HepG2 (cell line): ENCODE data around the gene F7. TPM values are rescaled to one million over a fixed set of nuclear protein-coding genes. Genes with fewer than 3 reads are reported as not detected.

Experiments
- AHR ChIP-seq: IDR thresholded peaks from 2 replicates; pipeline ENCODE4 v1.6.1; 2018; ENCODE audit warnings: missing genetic modification reagents, missing compliant biosample characterization
- ARID4A ChIP-seq: sonication (generic); formaldehyde crosslinking; IDR thresholded peaks from 2 replicates; pipeline ENCODE4 v1.5.0; 2020; ENCODE audit warnings: mild to moderate bottlenecking, missing genetic modification reagents, borderline replicate concordance
- ELK4 ChIP-seq: sonication (generic); formaldehyde crosslinking; IDR thresholded peaks from 2 replicates; pipeline ENCODE4 v1.9.0; 2021; ENCODE audit warnings: missing genetic modification reagents, borderline replicate concordance
- MXD3 ChIP-seq: IDR thresholded peaks from 2 replicates; pipeline ENCODE4 v1.6.1; 2016; ENCODE audit warnings: mild to moderate bottlenecking, missing biosample characterization, missing genetic modification reagents
- REXO4 ChIP-seq: sonication (generic); formaldehyde crosslinking; IDR thresholded peaks from 2 replicates; pipeline ENCODE4 v1.8.0; 2022; ENCODE audit warnings: missing genetic modification reagents, mild to moderate bottlenecking, borderline replicate concordance
- RXRA ChIP-seq: sonication (generic); formaldehyde crosslinking; IDR thresholded peaks from 2 replicates; pipeline ENCODE4 v1.5.1; 2020; ENCODE audit warnings: missing genetic modification reagents
- SNRNP70 ChIP-seq: fragments of 200-400 bp; formaldehyde crosslinking; IDR thresholded peaks from 2 replicates; pipeline ENCODE4 v1.6.1; 2017; ENCODE audit warnings: mild to moderate bottlenecking, low read depth, low read length, moderate library complexity
- ZBTB3 ChIP-seq: sonication (generic); formaldehyde crosslinking; IDR thresholded peaks from 2 replicates; pipeline ENCODE4 v1.4.0; 2020; ENCODE audit warnings: low read depth, mild to moderate bottlenecking, moderate library complexity, missing genetic modification reagents, borderline replicate concordance
- ZBTB33 ChIP-seq: sonication (generic); formaldehyde crosslinking; IDR thresholded peaks from 2 replicates; pipeline ENCODE4 v1.4.0; 2020; ENCODE audit warnings: missing genetic modification reagents
- ZBTB43 ChIP-seq: sonication (generic); formaldehyde crosslinking; conservative IDR thresholded peaks from 2 replicates; pipeline ENCODE4 v1.4.0; 2020; ENCODE audit warnings: missing genetic modification reagents
- ZFX ChIP-seq: sonication (generic); formaldehyde crosslinking; IDR thresholded peaks from 2 replicates; pipeline ENCODE4 v1.4.0; 2020; ENCODE audit warnings: mild to moderate bottlenecking, low read depth, missing genetic modification reagents, moderate library complexity
- ZNF687 ChIP-seq: sonication (generic); formaldehyde crosslinking; IDR thresholded peaks from 2 replicates; pipeline ENCODE4 v1.5.1; 2020; ENCODE audit warnings: mild to moderate bottlenecking, missing genetic modification reagents, moderate library complexity
- ZNF713 ChIP-seq: sonication (generic); formaldehyde crosslinking; IDR thresholded peaks from 2 replicates; pipeline ENCODE4 v1.4.0; 2020; ENCODE audit warnings: mild to moderate bottlenecking, missing genetic modification reagents
- polyA plus RNA-seq, 8 experiments: library from polyadenylated mRNA; depleted of rRNA in 3 of 8; stranded (reverse) in 7 of 8; unstranded in 1 of 8; fragments of >200 nt; fragmentation: Illumina TruSeq in 4 of 8; extraction: Trizol in 4 of 8; gene quantifications; 2 replicates each; pipeline versions ENCODE4 v1.2.1 to v1.2.3, GENCODE V29; 2011 to 2016; ENCODE audit warnings: low read depth in 4 of 8, missing spikeins in 1 of 8, mixed read lengths in 1 of 8; ENCODE audit not compliant: insufficient read depth in 1 of 8
- total RNA-seq, 5 experiments: library from RNA; depleted of rRNA; stranded (reverse); fragments of >200 nt; fragmentation: Illumina TruSeq; extraction: Trizol; gene quantifications; 2 replicates each; pipeline ENCODE4 v1.2.3, GENCODE V29; 2016; ENCODE audit warnings: low read depth in 1 of 5

The F7 gene
- total and polyA plus RNA-seq, 2 of the 13 experiments (the other 11 are each of a cell fraction or from before 2014, with no cell fraction given), result 12.6 to 26.5 TPM

- TF ChIP-seq ZNF687, result peak; percentile 99
- TF ChIP-seq RXRA (CRISPR knock-in tag), result peak; percentile 31; the same call in 1 of the 2 replicates
- peak; percentile 64; the same call in 1 of the 2 replicates for TF ChIP-seq ZBTB3 (CRISPR knock-in tag)
- no peak for TF ChIP-seq ZNF713 (CRISPR knock-in tag)
- no peak for TF ChIP-seq ELK4 (CRISPR knock-in tag)
- no peak for TF ChIP-seq SNRNP70
- no peak for TF ChIP-seq AHR
- TF ChIP-seq REXO4 (CRISPR knock-in tag), result no peak
- no peak for TF ChIP-seq ZBTB33
- TF ChIP-seq ZFX (CRISPR knock-in tag), result peak; percentile 85
- 0 out of 2 replicates have a peak, but pooled peaks have one; percentile 15 for TF ChIP-seq ZBTB43 (CRISPR knock-in tag)
- no peak; the same call in 1 of the 2 replicates for TF ChIP-seq ARID4A (CRISPR knock-in tag)
- peak; percentile 59; the same call in 1 of the 2 replicates for TF ChIP-seq MXD3 (CRISPR knock-in tag)
These were observed 44.3 kb downstream of the F7 start (continued) for GRCh38 chr13:113149711-113150549.
